WTC11 (cell line): ENCODE results near the gene KCNMA1. TPM values are rescaled to one million over a fixed set of nuclear protein-coding genes. Genes with fewer than 3 reads are reported as not detected.

Experiments used
- ATAC-seq: fragments of 200-7000 bp; cut with Tn5 transposase; 2 replicates; pipeline ENCODE4 v1.10.0; 2021; ENCODE audit warnings: mild to moderate bottlenecking, moderate library complexity
- CTCF ChIA-PET: fragments of 300-600 bp; sonication (Branson Sonifier 250); formaldehyde crosslinking; loops from one replicate; lab custom pipeline; 2021; ENCODE audit warnings: antibody characterized with exemption; lab: Charles Lee
- POLR2A ChIA-PET: fragments of 350-600 bp; sonication (Branson Sonifier 250); formaldehyde crosslinking; loops from one replicate; lab custom pipeline; 2021; ENCODE audit warnings: antibody characterized with exemption; lab: Charles Lee
- DNase-seq: peaks from one replicate; pipeline ENCODE4 v3.0.0; 2021; ENCODE audit warnings: low spot score
- H3K27ac Mint-ChIP-seq: 2 replicates; pipeline ENCODE4 v1.8.0; 2021; ENCODE audit warnings: mixed read lengths
- H3K27me3 Mint-ChIP-seq: 2 replicates; pipeline ENCODE4 v1.8.0; 2021; ENCODE audit warnings: low read depth, mild to moderate bottlenecking, moderate library complexity, mixed read lengths
- H3K36me3 Mint-ChIP-seq: 2 replicates; pipeline ENCODE4 v1.8.0; 2021; ENCODE audit warnings: mixed read lengths
- H3K4me1 Mint-ChIP-seq: 2 replicates; pipeline ENCODE4 v1.8.0; 2022; ENCODE audit warnings: mixed read lengths
- H3K4me3 Mint-ChIP-seq: 2 replicates; pipeline ENCODE4 v1.8.0; 2021; ENCODE audit warnings: mild to moderate bottlenecking, moderate library complexity, mixed read lengths
- H3K9me3 Mint-ChIP-seq: 2 replicates; pipeline ENCODE4 v1.8.0; 2021; ENCODE audit warnings: mixed read lengths
- AR ChIP-seq: fragments of 250-450 bp; sonication (Bioruptor Pico); IDR thresholded peaks from 2 replicates; pipeline ENCODE4 v1.9.0; 2021; ENCODE audit warnings: mild to moderate bottlenecking
- ATF3 ChIP-seq: sonication (generic); formaldehyde crosslinking; conservative IDR thresholded peaks from 2 replicates; pipeline ENCODE4 v1.8.1; 2022; ENCODE audit warnings: mild to moderate bottlenecking, missing genetic modification reagents
- E2F4 ChIP-seq: sonication (generic); formaldehyde crosslinking; IDR thresholded peaks from 2 replicates; pipeline ENCODE4 v1.8.1; 2022; ENCODE audit warnings: low read depth, mild to moderate bottlenecking, moderate library complexity, missing genetic modification reagents, borderline replicate concordance
- ERG ChIP-seq: fragments of 250-450 bp; sonication (Bioruptor Pico); IDR thresholded peaks from 2 replicates; pipeline ENCODE4 v1.8.0; 2021; ENCODE audit warnings: mild to moderate bottlenecking
- ESRRA ChIP-seq: sonication (generic); formaldehyde crosslinking; IDR thresholded peaks from 2 replicates; pipeline ENCODE4 v1.8.1; 2022; ENCODE audit warnings: mild to moderate bottlenecking, missing genetic modification reagents, borderline replicate concordance
- ETV6 ChIP-seq: sonication (generic); formaldehyde crosslinking; IDR thresholded peaks from 2 replicates; pipeline ENCODE4 v1.8.1; 2022; ENCODE audit warnings: mild to moderate bottlenecking, missing genetic modification reagents
- FOXK1 ChIP-seq: sonication (generic); formaldehyde crosslinking; IDR thresholded peaks from 2 replicates; pipeline ENCODE4 v1.8.0; 2022; ENCODE audit warnings: mild to moderate bottlenecking, moderate library complexity, missing genetic modification reagents
- GTF2I ChIP-seq: fragments of 250-450 bp; sonication (Bioruptor Pico); conservative IDR thresholded peaks from 2 replicates; pipeline ENCODE4 v1.4.0; 2021; ENCODE audit warnings: mild to moderate bottlenecking
- MAX ChIP-seq: sonication (generic); formaldehyde crosslinking; IDR thresholded peaks from 2 replicates; pipeline ENCODE4 v1.8.0; 2022; ENCODE audit warnings: mild to moderate bottlenecking, missing genetic modification reagents
- MLX ChIP-seq: sonication (generic); formaldehyde crosslinking; IDR thresholded peaks from 2 replicates; pipeline ENCODE4 v1.8.1; 2023; ENCODE audit warnings: mild to moderate bottlenecking, missing genetic modification reagents, moderate library complexity
- NFE2L1 ChIP-seq: sonication (generic); formaldehyde crosslinking; IDR thresholded peaks from 2 replicates; pipeline ENCODE4 v1.8.1; 2023; ENCODE audit warnings: missing genetic modification reagents
- NFYB ChIP-seq: sonication (generic); formaldehyde crosslinking; conservative IDR thresholded peaks from 2 replicates; pipeline ENCODE4 v1.8.0; 2022; ENCODE audit warnings: low read depth, missing genetic modification reagents
- OVOL2 ChIP-seq: fragments of 250-450 bp; sonication (Bioruptor Pico); IDR thresholded peaks from 2 replicates; pipeline ENCODE4 v1.9.0; 2021; ENCODE audit warnings: mild to moderate bottlenecking, borderline replicate concordance
- PREB ChIP-seq: sonication (generic); formaldehyde crosslinking; IDR thresholded peaks from 2 replicates; pipeline ENCODE4 v1.8.1; 2022; ENCODE audit warnings: mild to moderate bottlenecking, missing genetic modification reagents, moderate library complexity, borderline replicate concordance
- SOX15 ChIP-seq: fragments of 250-450 bp; sonication (Bioruptor Pico); IDR thresholded peaks from 2 replicates; pipeline ENCODE4 v1.9.0; 2021; ENCODE audit warnings: mild to moderate bottlenecking
- TEAD1 ChIP-seq: sonication (generic); formaldehyde crosslinking; IDR thresholded peaks from 2 replicates; pipeline ENCODE4 v1.8.0; 2022; ENCODE audit warnings: mild to moderate bottlenecking, missing genetic modification reagents
- TEAD4 ChIP-seq: sonication (generic); formaldehyde crosslinking; IDR thresholded peaks from 2 replicates; pipeline ENCODE4 v1.8.0; 2022; ENCODE audit warnings: mild to moderate bottlenecking, missing genetic modification reagents
- USF2 ChIP-seq: sonication (generic); formaldehyde crosslinking; IDR thresholded peaks from 2 replicates; pipeline ENCODE4 v1.8.1; 2023; ENCODE audit warnings: mild to moderate bottlenecking, missing genetic modification reagents, moderate library complexity
- ZNF396 ChIP-seq: fragments of 250-450 bp; sonication (Bioruptor Pico); IDR thresholded peaks from 2 replicates; pipeline ENCODE4 v1.8.0; 2021; ENCODE audit warnings: mild to moderate bottlenecking, moderate library complexity, borderline replicate concordance
- ZNF425 ChIP-seq: fragments of 250-450 bp; sonication (Bioruptor Pico); conservative IDR thresholded peaks from 2 replicates; pipeline ENCODE4 v1.9.0; 2021; ENCODE audit warnings: mild to moderate bottlenecking
- ZNF532 ChIP-seq: fragments of 250-450 bp; sonication (Bioruptor Pico); IDR thresholded peaks from 2 replicates; pipeline ENCODE4 v1.9.0; 2021; ENCODE audit warnings: mild to moderate bottlenecking, borderline replicate concordance
- total RNA-seq: library from RNA; stranded (reverse); gene quantifications from 3 replicates; pipeline ENCODE4 v1.2.3, GENCODE V29; 2021

Gene KCNMA1
- total RNA-seq, 1 experiment from 2014 or later: 7.3 TPM

- TF ChIP-seq TEAD4: no peak
- TF ChIP-seq ZNF532: no peak
- no peak for TF ChIP-seq OVOL2 (CRISPR knock-in tag)
- no peak for TF ChIP-seq ESRRA
- TF ChIP-seq NFE2L1 (CRISPR knock-in tag): no peak
- no peak for TF ChIP-seq FOXK1
- no peak for TF ChIP-seq NFYB (CRISPR knock-in tag)
- TF ChIP-seq ZNF425 (CRISPR knock-in tag): no peak
- no peak for TF ChIP-seq ETV6
Observed at GRCh38 chr10:76899490-76899889, 738.1 kb downstream of the KCNMA1 start (continued).

- DNase-seq (no peak), ATAC-seq (peak; percentile 24; the same call in 1 of the 2 replicates)
- Mint-ChIP-seq H3K27ac (no peak overlapping the region), H3K4me1 (peaks cover 15% of the 10 kb centered on the region), H3K36me3 (peaks cover 28% of the 10 kb centered on the region), H3K4me3 (no peak overlapping the region), H3K27me3 (peaks cover 3% of the 10 kb centered on the region; the same call in 1 of the 2 replicates), H3K9me3 (peaks cover 39% of the 10 kb centered on the region)
- POLR2A ChIA-PET: no interaction called here
- CTCF ChIA-PET: no interaction called here
- TF ChIP-seq MAX (CRISPR knock-in tag): no peak
- no peak for TF ChIP-seq PREB (CRISPR knock-in tag)
- no peak for TF ChIP-seq AR
- TF ChIP-seq ATF3 (CRISPR knock-in tag): no peak
- TF ChIP-seq USF2 (CRISPR knock-in tag): no peak
- TF ChIP-seq MLX (CRISPR knock-in tag): no peak
- TF ChIP-seq E2F4 (CRISPR knock-in tag): no peak
- TF ChIP-seq ZNF396 (CRISPR knock-in tag): no peak
- no peak for TF ChIP-seq GTF2I (CRISPR knock-in tag)
- TF ChIP-seq TEAD1 (CRISPR knock-in tag): no peak
- TF ChIP-seq ERG: no peak
- no peak for TF ChIP-seq SOX15 (CRISPR knock-in tag)
Observed at GRCh38 chr10:76892766-76893479, 744.7 kb downstream of the KCNMA1 start.
